ENCODE data around the gene ASF1B. TPM values are rescaled to one million over a fixed set of nuclear protein-coding genes. Genes with fewer than 3 reads are reported as not detected.
"Not testable (repeated sequence)": the region's sequence is repeated elsewhere in the genome, so short reads cannot be mapped to it uniquely, and the experiment has no call there.

ASF1B gene
- polyA plus RNA-seq, 1 experiment: 2.8 TPM

GRCh38 chr19:14181906-14182305, 45.5 kb upstream of the ASF1B start:
- POLR2A ChIA-PET: no interaction called here
- TF ChIP-seq CTCF (IDR thresholded peaks at IDR 0.05; ENCODE audit: low read depth, low read length): no peak
- CTCF ChIA-PET: no interaction called here
- Histone ChIP-seq H3K27me3 (ENCODE audit: control insufficient read depth, insufficient read depth, low read length) (no peaks in the 10 kb centered on the region), H3K27ac (ENCODE audit: low read depth, low read length) (no peak overlapping the region), H3K9me3 (ENCODE audit: control insufficient read depth, insufficient read depth, low read length) (no peaks in the 10 kb centered on the region), H3K4me3 (ENCODE audit: low read depth, low read length) (no peak overlapping the region)
- no peak for DNase-seq (ENCODE audit: low read depth, low spot score)

DNA sequence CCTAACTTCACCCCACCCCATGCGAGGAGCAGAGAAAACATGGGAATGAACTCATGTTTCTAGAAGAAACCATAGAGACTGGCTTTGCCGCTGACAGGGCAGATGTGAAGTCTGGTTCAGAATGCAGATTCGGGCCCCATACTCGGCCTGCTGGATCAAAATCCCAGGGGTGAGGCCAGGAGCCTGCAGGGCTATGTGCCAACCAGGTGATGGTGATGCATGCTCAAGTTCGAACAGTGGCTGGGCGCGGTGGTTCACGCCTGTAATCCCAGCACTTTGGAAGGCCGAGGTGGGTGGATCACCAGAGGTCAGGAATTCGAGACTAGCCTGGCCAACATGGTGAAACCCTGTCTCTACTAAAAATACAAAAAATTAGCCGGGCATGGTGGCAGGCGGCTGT, 44.8 kb upstream of the ASF1B start:
- H3K9me3 ChIP-seq (ENCODE audit: control insufficient read depth, insufficient read depth, low read length); H3K27me3 ChIP-seq (ENCODE audit: control insufficient read depth, insufficient read depth, low read length); CTCF ChIA-PET; H3K4me3 ChIP-seq (ENCODE audit: low read depth, low read length); POLR2A ChIA-PET; DNase-seq (ENCODE audit: low read depth, low spot score); H3K27ac ChIP-seq (ENCODE audit: low read depth, low read length): not testable (repeated sequence)

DNA sequence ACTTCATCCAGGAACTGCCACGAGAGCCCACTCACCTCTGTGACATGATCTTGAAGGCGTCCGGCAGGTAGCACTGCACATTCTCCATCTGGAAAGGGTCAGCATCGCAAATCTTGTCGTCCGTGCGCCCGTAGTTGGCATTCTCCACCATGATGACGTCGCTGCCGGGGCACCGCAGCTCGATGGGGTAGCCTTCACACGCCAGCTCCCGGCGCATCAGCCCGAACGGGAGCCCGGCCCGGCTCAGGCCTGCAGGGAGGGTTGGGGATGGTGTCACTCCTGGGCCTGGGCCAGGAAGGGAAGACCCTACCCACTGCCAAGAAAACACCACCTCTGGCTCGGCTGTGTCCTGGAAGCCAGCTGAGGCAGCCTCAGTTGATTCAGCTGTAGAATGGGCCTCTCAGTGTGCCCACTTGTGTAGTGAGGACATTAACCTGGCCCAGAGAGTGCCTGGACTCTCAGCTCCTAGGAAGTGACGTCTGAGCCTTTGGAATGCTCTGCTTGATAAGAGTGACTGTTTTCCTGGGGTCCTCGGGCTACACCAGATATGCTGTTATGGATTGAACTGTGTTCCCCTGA, 41.2 kb upstream of the ASF1B start:
- Histone ChIP-seq H3K27ac (ENCODE audit: low read depth, low read length) (no peak overlapping the region), H3K27me3 (ENCODE audit: control insufficient read depth, insufficient read depth, low read length) (no peaks in the 10 kb centered on the region), H3K9me3 (ENCODE audit: control insufficient read depth, insufficient read depth, low read length) (no peaks in the 10 kb centered on the region), H3K4me3 (ENCODE audit: low read depth, low read length) (no peak overlapping the region)
- TF ChIP-seq CTCF (IDR thresholded peaks at IDR 0.05; ENCODE audit: low read depth, low read length): no peak
- ChIA-PET CTCF (no interaction called here), POLR2A (no interaction called here)
- no peak for DNase-seq (ENCODE audit: low read depth, low spot score)

GRCh38 chr19:14175351-14175792, 39.0 kb upstream of the ASF1B start:
- TF ChIP-seq CTCF (IDR thresholded peaks at IDR 0.05; ENCODE audit: low read depth, low read length): no peak
- H3K27ac ChIP-seq (ENCODE audit: low read depth, low read length): no peak overlapping the region
- H3K4me3 ChIP-seq (ENCODE audit: low read depth, low read length): no peak overlapping the region
- POLR2A ChIA-PET: no interaction called here
- no peak for DNase-seq (ENCODE audit: low read depth, low spot score)
- CTCF ChIA-PET: interaction anchor here (0.6 kb wide), 1 partner anchor 313 kb away, joined by 3 read pairs; no protein-coding TSS in a partner anchor
- no peaks in the 10 kb centered on the region for H3K27me3 ChIP-seq (ENCODE audit: control insufficient read depth, insufficient read depth, low read length)
- H3K9me3 ChIP-seq (ENCODE audit: control insufficient read depth, insufficient read depth, low read length): no peaks in the 10 kb centered on the region

- DNase-seq (ENCODE audit: low read depth, low spot score): no peak
- H3K4me3 ChIP-seq (ENCODE audit: low read depth, low read length): no peak overlapping the region
- no peak for TF ChIP-seq CTCF (IDR thresholded peaks at IDR 0.05; ENCODE audit: low read depth, low read length)
- H3K27me3 ChIP-seq (ENCODE audit: control insufficient read depth, insufficient read depth, low read length): no peaks in the 10 kb centered on the region
- POLR2A ChIA-PET: no interaction called here
- H3K27ac ChIP-seq (ENCODE audit: low read depth, low read length): no peak overlapping the region
- H3K9me3 ChIP-seq (ENCODE audit: control insufficient read depth, insufficient read depth, low read length): no peaks in the 10 kb centered on the region
- CTCF ChIA-PET: no interaction called here
Observed at GRCh38 chr19:14174883-14175282, 38.5 kb upstream of the ASF1B start.

GRCh38 chr19:14168993-14169392, 32.6 kb upstream of the ASF1B start:
- ChIA-PET CTCF (no interaction called here), POLR2A (no interaction called here)
- no peak for TF ChIP-seq CTCF (IDR thresholded peaks at IDR 0.05; ENCODE audit: low read depth, low read length)
- Histone ChIP-seq H3K9me3 (ENCODE audit: control insufficient read depth, insufficient read depth, low read length) (no peaks in the 10 kb centered on the region), H3K4me3 (ENCODE audit: low read depth, low read length) (no peak overlapping the region), H3K27ac (ENCODE audit: low read depth, low read length) (no peak overlapping the region), H3K27me3 (ENCODE audit: control insufficient read depth, insufficient read depth, low read length) (no peaks in the 10 kb centered on the region)
- DNase-seq (ENCODE audit: low read depth, low spot score): no peak
